Gastroesophageal sphincter (tissue), 4 donors: ENCODE measurements around the gene PSMD5. TPM values are rescaled to one million over a fixed set of nuclear protein-coding genes. Genes with fewer than 3 reads are reported as not detected.

Source experiments
- ATAC-seq: fragments of 150-250 bp; one replicate; pipeline ENCODE4 v1.9.1; 2016; ENCODE audit warnings: mild to moderate bottlenecking, moderate library complexity
- H3K27ac ChIP-seq, 4 donors: fragments of 200-600 bp; sonication (generic) in 3 of 4; 1 replicate in 3 of 4; 2 replicates in 1 of 4; pipeline ENCODE4 v1.5.1; 2016 to 2019
- H3K27me3 ChIP-seq: fragments of 200-600 bp; sonication (generic); one replicate; pipeline ENCODE4 v1.5.1; 2019
- H3K36me3 ChIP-seq, 2 donors: fragments of 200-600 bp; sonication (generic); one replicate each; pipeline ENCODE4 v1.5.1; 2019; ENCODE audit warnings: control low read depth in 1 of 2
- H3K4me1 ChIP-seq, 3 donors: fragments of 200-600 bp; sonication (generic); 1 replicate in 2 of 3; 2 replicates in 1 of 3; pipeline ENCODE4 v1.5.1; 2016 to 2019; ENCODE audit warnings: control low read depth in 2 of 3
- H3K4me3 ChIP-seq, 2 donors: fragments of 200-600 bp; sonication (generic); one replicate each; pipeline ENCODE4 v1.5.1; 2019; ENCODE audit warnings: mild to moderate bottlenecking in 1 of 2, moderate library complexity in 1 of 2
- H3K9me3 ChIP-seq, 3 donors: fragments of 200-600 bp; sonication (generic); one replicate each; pipeline ENCODE4 v1.5.1; 2017 to 2019; ENCODE audit warnings: control low read depth in 2 of 3
- EP300 ChIP-seq: sonication (generic); formaldehyde crosslinking; IDR thresholded peaks from one replicate; pipeline ENCODE4 v1.6.1; 2017; ENCODE audit warnings: antibody characterized with exemption, mild to moderate bottlenecking
- POLR2A ChIP-seq, 2 donors: fragments of 450-650 bp; IDR thresholded peaks; one replicate each; pipeline ENCODE4 v1.6.1; 2017; ENCODE audit warnings: antibody characterized with exemption in 2 of 2, mild to moderate bottlenecking in 2 of 2, moderate library complexity in 1 of 2
- POLR2AphosphoS5 ChIP-seq: sonication (generic); formaldehyde crosslinking; IDR thresholded peaks from one replicate; pipeline ENCODE4 v1.6.1; 2017; ENCODE audit warnings: antibody characterized with exemption
- WGBS, 2 donors: methylation state at CpG; one replicate each; pipeline ENCODE4 v1.1.5; 2018; ENCODE audit warnings: low coverage in 1 of 2; 5-methylcytosine and 5-hydroxymethylcytosine counted together
- total RNA-seq, 4 donors: library from RNA; depleted of rRNA; stranded (reverse); fragments of >200 nt; gene quantifications; one replicate each; pipeline ENCODE4 v1.1.0, GENCODE V29; 2016
- TF ChIP-seq, protein P1 (sequence below), 4 experiments: fragments of 200-600 bp in 2 of 4; fragments of 450-650 bp in 2 of 4; sonication (generic) in 1 of 4; IDR thresholded peaks; one replicate each; pipeline ENCODE4 v1.5.1; 2017 to 2019; ENCODE audit warnings: antibody characterized with exemption in 4 of 4, mild to moderate bottlenecking in 2 of 4, moderate library complexity in 2 of 4

PSMD5 gene
- total RNA-seq, 4 donors from 2014 or later, result 26.8 to 42.8 (median 33.2) TPM

DNA sequence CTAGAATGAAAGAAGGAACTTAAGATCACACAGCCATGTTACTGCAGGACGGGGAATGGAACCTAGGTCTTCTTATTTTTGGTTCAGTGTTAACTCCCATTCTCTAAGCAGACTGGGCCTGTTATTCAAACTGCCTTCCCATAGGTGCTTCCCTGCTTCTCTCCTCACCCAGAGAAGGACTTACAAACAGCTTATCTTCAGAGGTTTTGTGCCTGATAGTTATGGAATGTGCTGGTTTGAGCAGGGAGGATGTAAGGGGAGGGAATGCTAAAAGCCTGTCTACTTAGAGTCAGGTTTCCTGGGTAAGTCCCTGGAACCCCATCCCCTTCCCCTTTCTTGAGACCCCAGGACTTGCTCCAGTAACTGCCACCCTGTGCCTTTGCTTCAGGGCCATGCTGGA, 4.2 kb upstream of the PSMD5 start:
- no peak for ATAC-seq
- H3K27ac ChIP-seq, result no peak overlapping the region
- H3K4me1 ChIP-seq, result peaks cover 0 to 33% (median 7%) of the 10 kb centered on the region in 3 donors
- TF ChIP-seq POLR2AphosphoS5 (no peak), EP300 (no peak), POLR2A (IDR thresholded peaks at IDR 0.05) (no peak)
- TF ChIP-seq, protein P1, sequence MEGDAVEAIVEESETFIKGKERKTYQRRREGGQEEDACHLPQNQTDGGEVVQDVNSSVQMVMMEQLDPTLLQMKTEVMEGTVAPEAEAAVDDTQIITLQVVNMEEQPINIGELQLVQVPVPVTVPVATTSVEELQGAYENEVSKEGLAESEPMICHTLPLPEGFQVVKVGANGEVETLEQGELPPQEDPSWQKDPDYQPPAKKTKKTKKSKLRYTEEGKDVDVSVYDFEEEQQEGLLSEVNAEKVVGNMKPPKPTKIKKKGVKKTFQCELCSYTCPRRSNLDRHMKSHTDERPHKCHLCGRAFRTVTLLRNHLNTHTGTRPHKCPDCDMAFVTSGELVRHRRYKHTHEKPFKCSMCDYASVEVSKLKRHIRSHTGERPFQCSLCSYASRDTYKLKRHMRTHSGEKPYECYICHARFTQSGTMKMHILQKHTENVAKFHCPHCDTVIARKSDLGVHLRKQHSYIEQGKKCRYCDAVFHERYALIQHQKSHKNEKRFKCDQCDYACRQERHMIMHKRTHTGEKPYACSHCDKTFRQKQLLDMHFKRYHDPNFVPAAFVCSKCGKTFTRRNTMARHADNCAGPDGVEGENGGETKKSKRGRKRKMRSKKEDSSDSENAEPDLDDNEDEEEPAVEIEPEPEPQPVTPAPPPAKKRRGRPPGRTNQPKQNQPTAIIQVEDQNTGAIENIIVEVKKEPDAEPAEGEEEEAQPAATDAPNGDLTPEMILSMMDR (IDR thresholded peaks at IDR 0.05), result no peak
- H3K4me3 ChIP-seq, result no peak overlapping the region
- WGBS, 2 donors, result 76% methylated on average over 1 of the region's 1 CpG; no CpG with 5 or more reads in 1 of the 2 donors
- H3K9me3 ChIP-seq, result no peaks in the 10 kb centered on the region
- H3K27me3 ChIP-seq, result no peaks in the 10 kb centered on the region
- peaks cover 0 to 30% of the 10 kb centered on the region in 2 donors for H3K36me3 ChIP-seq

DNA sequence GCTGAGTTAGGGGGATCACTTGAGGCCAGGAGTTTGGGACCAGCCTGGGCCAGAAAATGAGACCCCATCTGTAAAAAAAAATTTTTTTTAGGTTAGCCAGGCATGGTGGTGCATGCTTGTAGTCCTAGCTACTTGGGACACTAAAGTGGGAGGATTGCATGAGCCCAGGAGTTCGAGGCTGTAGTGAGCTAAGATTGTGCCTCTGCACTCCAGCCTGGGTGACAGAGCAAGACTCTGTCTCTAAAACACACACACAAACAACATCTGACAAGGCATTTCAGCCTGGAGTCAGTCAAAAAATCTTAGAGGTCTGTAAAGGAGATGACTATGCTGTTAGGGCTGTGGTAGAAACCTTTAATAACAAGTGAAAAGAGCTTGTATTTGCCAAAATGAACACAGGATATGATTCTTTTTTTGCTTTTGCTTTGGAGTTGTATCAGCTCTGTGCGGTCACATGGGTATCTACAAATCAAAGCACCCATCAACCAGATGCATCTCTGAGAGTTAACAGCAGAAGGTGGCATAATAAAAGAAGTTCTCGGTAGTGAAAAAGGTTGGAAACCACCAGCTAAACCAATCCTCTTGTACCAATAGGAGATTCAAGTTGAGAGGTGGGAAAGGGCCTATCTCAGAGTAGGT, 3.6 kb upstream of the PSMD5 start:
- no peaks in the 10 kb centered on the region for H3K27me3 ChIP-seq
- no peak overlapping the region for H3K4me3 ChIP-seq
- peaks cover 0 to 39% (median 11%) of the 10 kb centered on the region in 3 donors for H3K4me1 ChIP-seq
- no peak overlapping the region for H3K27ac ChIP-seq
- no peak for TF ChIP-seq EP300
- no peak for TF ChIP-seq POLR2A (IDR thresholded peaks at IDR 0.05)
- TF ChIP-seq POLR2AphosphoS5, result no peak
- TF ChIP-seq, protein P1 (IDR thresholded peaks at IDR 0.05), result no peak
- H3K9me3 ChIP-seq, result no peaks in the 10 kb centered on the region
- 82 to 92% methylated on average over 3 of the region's 3 CpGs for WGBS, 2 donors
- ATAC-seq, result no peak
- H3K36me3 ChIP-seq, result peaks cover 0 to 25% of the 10 kb centered on the region in 2 donors

DNA sequence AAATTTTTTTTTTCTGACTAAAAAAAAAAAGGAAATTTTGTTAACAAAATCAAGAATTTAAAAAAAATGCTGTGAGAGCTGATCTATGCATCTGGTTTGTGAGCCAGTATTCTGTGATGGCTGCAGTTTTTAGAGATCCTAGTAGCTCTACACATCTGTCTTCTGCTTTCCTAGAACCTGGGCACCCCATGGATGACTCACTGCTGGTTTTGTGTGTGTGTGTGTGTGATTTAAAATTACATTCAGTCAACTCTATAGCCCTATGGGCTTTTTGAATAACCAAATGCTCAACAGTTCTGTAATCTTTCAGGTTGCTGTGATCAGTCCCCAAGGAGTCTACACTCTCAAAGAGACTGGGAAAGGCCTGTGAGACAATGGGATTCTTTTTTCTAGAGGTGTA, 2.5 kb upstream of the PSMD5 start:
- Histone ChIP-seq H3K9me3 (no peaks in the 10 kb centered on the region), H3K27me3 (no peaks in the 10 kb centered on the region), H3K36me3 (peaks cover 0 to 34% of the 10 kb centered on the region in 2 donors), H3K4me3 (no peak overlapping the region), H3K27ac (no peak overlapping the region), H3K4me1 (peaks cover 0 to 50% (median 11%) of the 10 kb centered on the region in 3 donors)
- TF ChIP-seq, protein P1 (IDR thresholded peaks at IDR 0.05), result no peak
- TF ChIP-seq EP300 (no peak), POLR2A (IDR thresholded peaks at IDR 0.05) (no peak), POLR2AphosphoS5 (no peak)
- no peak for ATAC-seq

- H3K4me1 ChIP-seq, result peaks cover 0 to 74% (median 14%) of the 10 kb centered on the region in 3 donors
- H3K27me3 ChIP-seq, result no peaks in the 10 kb centered on the region
- ATAC-seq, result no peak
Observed at GRCh38 chr9:120841930-120842684, 615 bp downstream of the PSMD5 start.

GRCh38 chr9:120839146-120839545, 3.6 kb downstream of the PSMD5 start:
- peaks cover 0 to 30% of the 10 kb centered on the region in 2 donors for H3K36me3 ChIP-seq
- H3K4me1 ChIP-seq, result peaks cover 0 to 57% (median 14%) of the 10 kb centered on the region in 3 donors
- WGBS, 2 donors, result 69 to 85% methylated on average over 2 of the region's 2 CpGs
- TF ChIP-seq POLR2A (IDR thresholded peaks at IDR 0.05), result no peak
- no peak for TF ChIP-seq EP300
- TF ChIP-seq POLR2AphosphoS5, result no peak
- TF ChIP-seq, protein P1 (IDR thresholded peaks at IDR 0.05), result no peak
- H3K4me3 ChIP-seq, result no peak overlapping the region
- H3K27ac ChIP-seq, result no peak overlapping the region
- no peaks in the 10 kb centered on the region for H3K9me3 ChIP-seq
- no peaks in the 10 kb centered on the region for H3K27me3 ChIP-seq
- no peak for ATAC-seq

More at GRCh38 chr9:120841930-120842684, 615 bp downstream of the PSMD5 start:
- Histone ChIP-seq H3K36me3 (peaks cover 0 to 31% of the 10 kb centered on the region in 2 donors), H3K27ac (peak overlapping the region; percentile 79 to 96 (median 95)), H3K9me3 (no peaks in the 10 kb centered on the region), H3K4me3 (peak overlapping the region; percentile 79 to 86)
- WGBS, 2 donors, result 9 to 46% methylated on average over 8 to 16 of the region's 18 CpGs
- no peak for TF ChIP-seq POLR2A (IDR thresholded peaks at IDR 0.05)
